Activated CD8-positive, alpha-beta T cell treated with anti-CD3 and anti-CD28 coated beads for 36 hours (primary cell): ENCODE measurements around the gene MARK1. TPM values are rescaled to one million over a fixed set of nuclear protein-coding genes. Genes with fewer than 3 reads are reported as not detected.

ENCODE experiments used
- ATAC-seq: fragments of 200-7000 bp; cut with Tn5 transposase; one replicate; pipeline ENCODE4 v1.10.0; 2021; ENCODE audit warnings: mild to moderate bottlenecking, moderate library complexity
- CTCF ChIA-PET: fragments of 350-600 bp; sonication (Branson Sonifier 250); formaldehyde crosslinking; loops from one replicate; lab custom pipeline; 2021; ENCODE audit warnings: antibody characterized with exemption; lab: Charles Lee
- POLR2A ChIA-PET: fragments of 350-600 bp; sonication (Branson Sonifier 250); formaldehyde crosslinking; loops from one replicate; lab custom pipeline; 2021; ENCODE audit warnings: antibody characterized with exemption; lab: Charles Lee
- DNase-seq: peaks from one replicate; pipeline ENCODE4 v3.0.0-alpha.2; 2020
- H3K27ac Mint-ChIP-seq: one replicate; pipeline ENCODE4 v1.8.0; 2021; ENCODE audit warnings: mild to moderate bottlenecking, mixed read lengths
- H3K27me3 Mint-ChIP-seq: one replicate; pipeline ENCODE4 v1.8.0; 2021; ENCODE audit warnings: mixed read lengths
- H3K36me3 Mint-ChIP-seq: one replicate; pipeline ENCODE4 v1.8.0; 2021; ENCODE audit warnings: low read depth, mixed read lengths
- H3K4me1 Mint-ChIP-seq: one replicate; pipeline ENCODE4 v1.8.0; 2021; ENCODE audit warnings: low read depth, mixed read lengths
- H3K4me3 Mint-ChIP-seq: one replicate; pipeline ENCODE4 v1.8.0; 2021; ENCODE audit warnings: mild to moderate bottlenecking, moderate library complexity, mixed read lengths
- H3K9me3 Mint-ChIP-seq: one replicate; pipeline ENCODE4 v1.8.0; 2021; ENCODE audit warnings: mixed read lengths
- intact Hi-C: fragments of 100-400 bp; cut with micrococcal nuclease; formaldehyde crosslinking; loops from one replicate; pipeline ENCODE4 v1.10.0; 2022
- total RNA-seq, 2 experiments: library from RNA; stranded (reverse); gene quantifications; one replicate each; pipeline ENCODE4 v1.2.3, GENCODE V29; 2021
- TF ChIP-seq, protein P1 (sequence below): fragments of 200-600 bp; IDR thresholded peaks from one replicate; pipeline ENCODE4 v1.8.0; 2022; ENCODE audit warnings: antibody characterized with exemption, mild to moderate bottlenecking

MARK1 gene
- total RNA-seq, 2 experiments from 2014 or later: not detected

DNA sequence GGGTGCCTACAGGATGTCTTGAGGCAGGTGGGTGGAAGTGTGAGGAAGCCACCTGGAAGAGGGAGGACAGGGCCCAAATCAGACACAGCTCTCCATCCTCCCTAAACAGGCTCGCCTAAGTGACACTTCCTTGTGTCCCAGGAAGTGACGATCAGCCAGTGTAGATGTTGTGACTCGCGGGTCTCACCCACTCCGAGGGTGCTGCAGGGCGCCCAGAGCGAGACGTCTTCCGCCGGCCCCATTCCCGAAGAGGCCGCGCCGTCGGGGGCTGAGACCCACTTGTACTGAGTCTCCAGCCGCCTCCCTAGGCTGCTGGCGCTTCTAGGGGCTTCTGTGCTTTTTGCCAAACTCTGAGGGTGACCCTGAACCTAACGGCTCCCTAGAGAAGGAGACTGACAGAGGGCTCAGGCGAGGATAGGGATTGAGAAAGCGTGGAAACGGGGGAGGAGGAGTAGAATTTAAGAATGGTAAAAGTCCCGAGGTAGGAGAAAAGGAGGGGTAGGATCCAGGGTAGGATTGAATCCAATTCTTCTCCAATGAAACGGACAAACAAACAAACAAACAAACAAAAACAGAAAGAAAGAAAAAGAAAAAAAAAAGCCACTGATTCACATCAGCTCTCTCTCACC, 543 bp upstream of the MARK1 start:
- DNase-seq (no peak), ATAC-seq (no peak)
- H3K27me3 Mint-ChIP-seq: peaks cover 48% of the 10 kb centered on the region
- no peaks in the 10 kb centered on the region for H3K36me3 Mint-ChIP-seq
- H3K4me1 Mint-ChIP-seq: peaks cover 8% of the 10 kb centered on the region
- TF ChIP-seq, protein P1, sequence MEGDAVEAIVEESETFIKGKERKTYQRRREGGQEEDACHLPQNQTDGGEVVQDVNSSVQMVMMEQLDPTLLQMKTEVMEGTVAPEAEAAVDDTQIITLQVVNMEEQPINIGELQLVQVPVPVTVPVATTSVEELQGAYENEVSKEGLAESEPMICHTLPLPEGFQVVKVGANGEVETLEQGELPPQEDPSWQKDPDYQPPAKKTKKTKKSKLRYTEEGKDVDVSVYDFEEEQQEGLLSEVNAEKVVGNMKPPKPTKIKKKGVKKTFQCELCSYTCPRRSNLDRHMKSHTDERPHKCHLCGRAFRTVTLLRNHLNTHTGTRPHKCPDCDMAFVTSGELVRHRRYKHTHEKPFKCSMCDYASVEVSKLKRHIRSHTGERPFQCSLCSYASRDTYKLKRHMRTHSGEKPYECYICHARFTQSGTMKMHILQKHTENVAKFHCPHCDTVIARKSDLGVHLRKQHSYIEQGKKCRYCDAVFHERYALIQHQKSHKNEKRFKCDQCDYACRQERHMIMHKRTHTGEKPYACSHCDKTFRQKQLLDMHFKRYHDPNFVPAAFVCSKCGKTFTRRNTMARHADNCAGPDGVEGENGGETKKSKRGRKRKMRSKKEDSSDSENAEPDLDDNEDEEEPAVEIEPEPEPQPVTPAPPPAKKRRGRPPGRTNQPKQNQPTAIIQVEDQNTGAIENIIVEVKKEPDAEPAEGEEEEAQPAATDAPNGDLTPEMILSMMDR: no peak
- no peak overlapping the region for H3K27ac Mint-ChIP-seq
- H3K4me3 Mint-ChIP-seq: peak overlapping the region; percentile 73
- intact Hi-C loops: no loop called here
- POLR2A ChIA-PET: no interaction called here
- CTCF ChIA-PET: no interaction called here
- no peaks in the 10 kb centered on the region for H3K9me3 Mint-ChIP-seq

DNA sequence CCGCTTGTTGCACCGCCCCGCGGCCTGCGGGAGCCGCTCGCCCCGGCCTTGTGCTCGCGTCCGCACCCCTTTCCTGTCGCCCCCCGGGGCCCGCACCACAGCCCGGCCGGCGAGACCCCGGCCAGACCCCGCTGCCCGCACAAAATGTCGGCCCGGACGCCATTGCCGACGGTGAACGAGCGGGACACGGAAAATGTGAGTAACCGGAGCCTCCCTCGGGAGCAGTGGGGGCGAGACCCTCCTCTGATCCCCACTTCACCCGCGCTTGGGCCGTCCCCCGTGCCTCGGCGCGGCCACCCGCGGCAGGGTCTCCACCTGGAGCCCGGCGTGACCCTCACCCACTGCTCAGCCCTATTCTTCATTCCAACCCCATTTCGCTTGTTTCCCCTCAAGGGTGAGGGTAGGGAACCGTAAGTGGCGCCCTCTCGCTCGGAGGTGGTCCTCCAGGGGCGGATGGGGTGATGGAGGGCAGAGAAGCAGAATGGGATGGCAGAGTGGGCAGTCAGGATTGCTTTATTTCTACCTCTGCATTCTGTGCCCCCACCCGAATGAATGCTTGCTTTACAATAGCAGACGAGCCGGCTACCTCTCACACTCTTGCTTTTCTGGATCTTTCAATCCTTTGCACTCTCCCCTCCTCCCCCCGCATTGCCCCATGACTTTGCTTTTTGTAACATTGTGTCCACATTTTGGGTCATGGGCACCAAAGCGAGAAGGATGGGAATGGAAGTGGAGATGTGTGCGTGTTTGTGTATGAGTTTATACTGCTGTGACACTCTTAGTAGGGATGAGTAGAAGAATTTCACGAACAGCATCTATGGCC, 954 bp downstream of the MARK1 start:
- TF ChIP-seq, protein P1: no peak
- Mint-ChIP-seq H3K4me3 (peak overlapping the region; percentile 17), H3K4me1 (peaks cover 8% of the 10 kb centered on the region), H3K9me3 (peaks cover 4% of the 10 kb centered on the region), H3K36me3 (no peaks in the 10 kb centered on the region), H3K27me3 (peaks cover 48% of the 10 kb centered on the region), H3K27ac (no peak overlapping the region)
- POLR2A ChIA-PET: no interaction called here
- peak; percentile 13 for ATAC-seq
- DNase-seq: no peak
- intact Hi-C loops: no loop called here
- CTCF ChIA-PET: no interaction called here

DNA sequence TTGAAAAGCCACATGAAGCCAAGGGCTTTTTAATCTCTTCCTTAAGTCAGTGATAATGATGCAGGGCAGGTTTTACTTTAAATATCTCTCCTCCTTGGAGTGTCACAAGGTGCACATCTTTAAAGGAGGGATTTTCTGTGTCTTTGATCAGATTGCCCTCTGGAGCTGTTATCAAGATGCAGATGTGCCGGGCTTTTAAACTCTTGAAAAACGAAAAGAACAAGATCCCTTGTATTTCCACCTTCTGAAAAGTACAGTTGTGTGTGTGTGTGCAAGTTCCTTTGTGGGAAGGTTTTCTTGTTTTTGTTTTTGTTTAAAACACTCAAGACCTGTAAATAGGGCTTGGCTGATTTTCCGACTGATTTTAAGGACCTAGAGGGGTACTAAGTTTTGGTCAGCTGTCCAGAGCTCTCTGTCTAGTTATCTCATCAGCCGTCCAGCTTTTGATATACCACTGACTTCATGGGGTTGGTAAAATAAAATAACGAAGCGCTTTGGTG, 1.6 kb downstream of the MARK1 start:
- intact Hi-C loops: no loop called here
- no peak for ATAC-seq
- ChIA-PET POLR2A (no interaction called here), CTCF (no interaction called here)
- Mint-ChIP-seq H3K9me3 (peaks cover 7% of the 10 kb centered on the region), H3K4me1 (peaks cover 8% of the 10 kb centered on the region), H3K27ac (no peak overlapping the region), H3K27me3 (peaks cover 49% of the 10 kb centered on the region), H3K4me3 (peak overlapping the region; percentile 17), H3K36me3 (no peaks in the 10 kb centered on the region)
- TF ChIP-seq, protein P1: no peak
- no peak for DNase-seq

DNA sequence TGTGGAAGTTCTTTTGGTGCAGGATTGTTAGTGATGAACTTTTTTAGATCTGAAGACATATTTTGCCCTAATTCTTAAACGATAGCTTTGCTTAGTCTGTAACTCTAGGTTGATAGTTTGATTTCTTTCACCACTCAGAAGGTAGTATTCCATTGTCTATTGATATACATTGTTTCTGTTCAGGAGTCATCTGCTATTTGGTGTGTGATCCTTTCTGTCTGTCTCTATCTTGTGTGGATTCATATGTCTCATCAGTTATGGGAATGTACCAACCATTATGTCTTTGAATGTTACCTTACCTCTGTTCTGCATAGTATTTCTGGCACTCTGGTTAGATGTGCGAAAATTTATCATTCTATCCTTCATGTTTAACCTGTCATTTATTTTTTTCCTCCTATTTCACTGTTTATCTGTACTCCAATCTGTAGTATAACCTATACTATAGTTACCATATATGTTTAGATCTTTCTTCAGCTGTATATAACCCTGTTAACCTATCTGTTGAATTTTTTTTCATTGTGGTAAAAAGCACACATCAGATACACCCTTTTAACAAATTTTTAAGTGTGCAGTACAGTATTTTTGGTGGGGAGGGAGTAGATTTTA, 5.7 kb downstream of the MARK1 start:
- Mint-ChIP-seq H3K4me3 (no peak overlapping the region), H3K27ac (no peak overlapping the region), H3K4me1 (no peaks in the 10 kb centered on the region), H3K9me3 (peaks cover 11% of the 10 kb centered on the region), H3K36me3 (no peaks in the 10 kb centered on the region), H3K27me3 (peaks cover 28% of the 10 kb centered on the region)
- ChIA-PET POLR2A (interaction anchor here (0.5 to 0.6 kb wide), 2 partner anchors 18 to 27 kb away, joined by 3 to 4 read pairs; no protein-coding TSS in a partner anchor), CTCF (no interaction called here)
- DNase-seq (no peak), ATAC-seq (no peak)
- intact Hi-C loops: no loop called here
- TF ChIP-seq, protein P1: no peak
